NOMO-1 treated with dmso at 0.1 percent for 144 hours (cell line): Measurements from ENCODE around the gene CNPY3.
"Not testable (repeated sequence)": the region's sequence is repeated elsewhere in the genome, so short reads cannot be mapped to it uniquely, and the experiment has no call there.

Experiments used
- DNase-seq: peaks from one replicate; lab custom pipeline; 2025; ENCODE audit not compliant: unreplicated experiment; lab: John Stamatoyannopoulos, UW

CNPY3 gene

DNA sequence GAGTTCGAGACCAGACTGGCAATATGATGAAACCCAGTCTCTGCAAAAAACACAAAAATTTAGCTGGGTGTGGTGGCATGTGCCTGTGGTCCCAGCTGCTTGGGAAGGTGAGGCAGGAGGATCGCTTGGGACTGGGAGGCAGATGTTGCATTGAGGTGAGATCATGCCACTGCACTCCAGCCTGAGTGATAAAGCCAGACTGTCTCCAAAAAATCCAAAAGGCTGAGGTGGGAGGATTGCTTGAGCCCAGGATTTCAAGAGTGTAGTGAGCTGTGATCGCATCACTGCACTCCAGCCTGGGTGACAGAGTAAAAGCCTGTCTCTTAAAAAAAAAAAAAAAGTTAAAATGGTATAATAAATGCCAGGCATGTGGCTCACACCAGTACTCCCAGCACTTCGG, 14.7 kb upstream of the CNPY3 start:
- DNase-seq, result no peak

DNA sequence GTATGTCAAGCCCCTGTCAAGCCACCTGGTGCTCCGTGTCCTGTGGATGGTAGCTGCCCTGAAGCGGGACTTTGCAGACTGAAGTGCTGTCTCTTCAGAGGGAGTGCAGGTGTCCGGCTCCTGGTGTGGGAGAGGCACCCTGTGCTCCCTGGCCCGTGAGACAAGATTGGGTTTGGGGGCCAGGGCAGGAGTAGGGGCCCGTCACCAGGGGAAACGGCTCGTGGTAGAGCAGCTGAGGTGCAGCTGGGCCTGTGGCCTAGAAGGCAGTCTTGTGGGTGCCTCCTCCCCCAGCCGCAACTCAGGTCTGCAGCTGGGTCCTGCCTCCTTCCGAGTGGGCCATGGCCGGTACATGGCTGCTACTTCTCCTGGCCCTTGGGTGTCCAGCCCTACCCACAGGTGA, 13.5 kb upstream of the CNPY3 start, which contains the start of gene PTCRA:
PTCRA (plus strand) TSS at position 322 of the 400 bp plus-strand sequence; CDS start at position 339, 17 bp downstream.
- no peak for DNase-seq

DNA sequence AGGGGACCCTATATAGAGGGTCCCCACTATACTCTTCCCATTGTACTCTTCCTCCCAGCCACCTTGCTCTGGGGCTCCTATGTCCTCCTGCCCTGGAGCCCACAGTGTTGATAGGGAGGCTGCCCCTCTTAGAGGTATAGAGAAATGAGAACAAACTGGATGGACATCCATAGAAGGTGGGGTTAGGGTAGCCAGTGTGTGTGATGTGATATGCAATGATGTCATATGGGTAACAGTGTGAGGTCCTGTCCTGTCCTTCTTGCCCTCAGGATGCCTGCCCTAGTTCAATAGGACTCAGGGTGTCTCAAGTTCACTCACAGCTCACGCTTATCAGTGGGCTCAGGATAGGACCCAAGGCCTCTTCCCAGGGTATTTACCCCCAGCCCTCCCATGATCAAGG, 13.0 kb upstream of the CNPY3 start:
- no peak for DNase-seq

DNA sequence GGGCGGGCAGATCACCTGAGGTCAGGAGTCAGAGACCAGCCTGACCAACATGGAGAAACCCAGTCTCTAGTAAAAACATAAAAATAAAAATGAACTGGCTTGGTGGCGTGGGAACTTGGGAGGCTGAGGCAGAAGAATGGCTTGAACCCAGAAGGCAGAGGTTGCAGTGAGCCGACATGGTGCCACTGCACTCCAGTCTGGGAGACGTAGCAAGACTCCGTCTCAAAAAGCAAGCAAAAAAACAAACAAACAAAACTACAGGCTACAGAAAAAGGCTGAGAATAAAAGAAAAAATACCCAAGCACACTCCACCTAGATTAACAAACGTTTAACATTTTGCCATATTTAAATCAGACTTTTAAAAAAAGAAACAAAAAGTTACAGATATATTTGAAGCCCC, 7.5 kb upstream of the CNPY3 start:
- no peak for DNase-seq

DNA sequence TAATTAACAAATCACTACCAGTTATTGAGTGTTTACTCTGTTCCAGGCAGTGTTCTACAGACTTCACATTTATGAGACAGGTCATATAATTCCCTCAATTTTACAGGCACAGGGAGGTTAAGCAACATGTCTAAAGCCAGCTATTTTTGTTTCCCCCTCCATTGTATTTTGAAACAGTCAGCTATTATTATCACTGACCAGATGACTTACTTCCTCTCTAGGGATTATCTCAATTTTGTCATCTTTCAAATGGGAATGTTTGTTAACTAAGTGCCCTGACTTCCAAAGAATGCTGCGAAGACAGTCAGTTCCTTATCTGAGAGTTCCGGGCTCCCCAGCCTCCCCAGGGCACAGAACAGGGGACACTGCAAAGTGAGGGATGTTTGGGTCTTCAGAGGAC, 5.6 kb upstream of the CNPY3 start:
- peak; percentile 51 for DNase-seq

DNA sequence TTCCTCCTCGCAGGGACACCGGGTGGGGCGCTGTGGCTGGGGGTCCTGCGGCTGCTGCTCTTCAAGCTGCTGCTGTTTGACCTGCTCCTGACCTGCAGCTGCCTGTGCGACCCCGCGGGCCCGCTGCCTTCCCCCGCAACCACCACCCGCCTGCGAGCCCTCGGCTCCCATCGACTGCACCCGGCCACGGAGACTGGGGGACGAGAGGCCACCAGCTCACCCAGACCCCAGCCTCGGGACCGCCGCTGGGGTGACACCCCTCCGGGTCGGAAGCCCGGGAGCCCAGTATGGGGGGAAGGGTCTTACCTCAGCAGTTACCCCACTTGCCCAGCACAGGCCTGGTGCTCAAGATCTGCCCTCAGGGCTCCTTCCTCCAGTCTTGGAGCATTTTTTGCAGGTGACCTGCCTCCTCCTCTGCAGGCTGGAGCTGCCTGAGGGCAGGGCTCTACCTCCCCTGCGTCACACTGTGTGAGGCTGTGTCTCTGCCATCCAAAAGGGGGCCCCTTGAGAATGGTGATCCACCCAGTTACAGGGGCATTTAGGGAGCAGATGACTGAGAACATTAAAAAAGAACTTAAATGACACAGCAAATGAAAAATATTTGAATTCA, 3.9 kb upstream of the CNPY3 start:
- no peak for DNase-seq

DNA sequence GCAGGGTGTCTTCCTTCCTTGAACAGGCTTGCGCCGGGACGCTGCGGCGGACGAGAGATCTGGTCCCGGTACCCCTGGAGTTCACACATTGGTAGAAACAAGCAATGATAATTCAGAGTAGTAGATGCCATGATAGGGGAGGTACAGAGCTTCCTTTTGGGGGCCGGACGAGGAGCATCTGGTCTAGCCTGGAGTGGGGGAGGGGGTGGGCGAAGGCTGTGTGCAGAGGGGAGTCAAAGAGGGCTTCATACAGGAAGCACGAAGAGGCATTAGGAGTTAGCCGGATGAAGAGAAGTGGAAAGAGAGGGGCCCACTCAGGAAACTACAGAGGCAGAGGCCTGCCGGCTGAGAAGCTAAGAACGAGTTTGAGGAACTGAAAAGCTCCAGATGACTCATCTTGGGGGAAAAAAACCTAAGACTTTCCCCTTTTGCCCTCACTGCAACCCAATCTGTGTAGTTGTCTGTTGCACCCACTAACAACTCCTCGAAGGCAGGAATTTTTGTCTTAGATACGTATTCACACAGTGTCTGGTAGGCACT, 611 bp downstream of the CNPY3 start:
- peak; percentile 95 for DNase-seq

DNA sequence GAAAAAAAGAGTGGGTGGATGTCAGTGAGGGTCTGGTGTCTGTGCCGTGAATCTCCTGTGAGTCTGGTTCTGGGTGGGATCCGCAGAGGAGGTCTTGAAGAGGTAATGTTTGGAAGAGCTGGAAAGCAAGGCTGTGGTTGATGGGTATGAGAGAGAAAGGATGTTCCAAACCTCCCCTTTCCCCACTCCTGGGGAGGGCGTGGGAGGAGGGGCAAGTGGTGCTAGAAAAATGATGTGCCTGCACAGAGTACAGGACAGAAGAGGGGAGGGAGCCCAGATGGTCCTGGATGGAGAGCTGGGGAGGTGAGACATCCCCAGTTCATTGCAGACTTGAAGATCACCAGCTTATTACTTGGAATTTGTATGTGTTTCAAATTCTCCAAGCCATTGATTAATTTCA, 3.1 kb downstream of the CNPY3 start:
- no peak for DNase-seq

DNA sequence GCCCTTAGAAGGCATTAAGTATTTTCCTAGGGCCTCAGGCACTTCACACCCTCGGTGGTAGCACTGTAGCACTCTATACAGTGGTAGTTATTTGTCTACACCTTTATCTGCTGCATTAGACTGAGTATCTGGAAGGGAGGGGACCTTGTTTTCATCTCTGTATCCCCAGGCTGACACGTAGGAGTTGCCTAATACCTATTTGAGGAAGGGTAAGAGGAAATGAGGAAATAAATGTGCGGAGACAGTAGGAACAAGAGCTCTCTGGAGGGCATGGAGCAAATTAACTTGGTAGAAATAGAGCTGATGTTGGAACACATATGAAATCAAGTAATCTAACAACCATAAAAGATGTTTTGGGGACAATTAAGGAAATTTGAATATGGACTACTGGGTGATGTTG, 3.9 kb downstream of the CNPY3 start:
- DNase-seq, result peak; percentile 86

DNA sequence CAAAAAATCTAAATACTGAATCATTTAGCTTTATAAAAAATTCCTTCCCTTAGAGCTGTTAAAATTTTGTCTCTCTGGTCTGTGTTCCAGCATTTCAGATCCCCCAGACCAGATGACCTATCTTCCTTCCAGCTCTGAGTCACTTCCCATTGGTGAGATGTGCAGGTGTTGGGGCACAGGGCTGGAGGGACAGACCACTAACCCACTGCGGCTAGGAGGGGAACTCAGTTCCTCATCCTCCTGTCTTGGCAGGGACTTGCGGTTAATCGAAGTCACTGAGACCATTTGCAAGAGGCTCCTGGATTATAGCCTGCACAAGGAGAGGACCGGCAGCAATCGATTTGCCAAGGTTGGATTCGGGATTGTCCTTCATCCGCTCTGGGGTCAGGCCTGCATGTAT, 6.0 kb downstream of the CNPY3 start:
- DNase-seq, result peak; percentile 10

DNA sequence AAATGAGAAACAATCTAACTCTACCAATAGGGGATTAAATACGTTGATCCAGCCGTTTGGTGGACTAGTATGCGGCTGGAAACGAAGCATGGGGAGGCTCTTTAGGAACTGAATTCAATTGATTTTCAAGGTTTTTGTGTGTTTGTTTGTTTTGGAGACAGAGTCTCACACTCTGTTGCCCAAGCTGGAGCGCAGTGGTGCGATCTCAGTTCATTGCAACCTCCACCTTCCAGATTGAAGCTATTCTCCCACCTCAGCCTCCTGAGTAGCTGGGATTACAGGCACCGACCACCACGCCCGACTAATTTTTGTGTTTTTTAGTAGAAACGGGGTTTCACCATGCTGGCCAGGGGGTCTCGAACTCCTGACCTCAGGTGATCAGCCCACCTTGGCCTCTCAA, 7.1 kb downstream of the CNPY3 start:
- DNase-seq, result no peak

DNA sequence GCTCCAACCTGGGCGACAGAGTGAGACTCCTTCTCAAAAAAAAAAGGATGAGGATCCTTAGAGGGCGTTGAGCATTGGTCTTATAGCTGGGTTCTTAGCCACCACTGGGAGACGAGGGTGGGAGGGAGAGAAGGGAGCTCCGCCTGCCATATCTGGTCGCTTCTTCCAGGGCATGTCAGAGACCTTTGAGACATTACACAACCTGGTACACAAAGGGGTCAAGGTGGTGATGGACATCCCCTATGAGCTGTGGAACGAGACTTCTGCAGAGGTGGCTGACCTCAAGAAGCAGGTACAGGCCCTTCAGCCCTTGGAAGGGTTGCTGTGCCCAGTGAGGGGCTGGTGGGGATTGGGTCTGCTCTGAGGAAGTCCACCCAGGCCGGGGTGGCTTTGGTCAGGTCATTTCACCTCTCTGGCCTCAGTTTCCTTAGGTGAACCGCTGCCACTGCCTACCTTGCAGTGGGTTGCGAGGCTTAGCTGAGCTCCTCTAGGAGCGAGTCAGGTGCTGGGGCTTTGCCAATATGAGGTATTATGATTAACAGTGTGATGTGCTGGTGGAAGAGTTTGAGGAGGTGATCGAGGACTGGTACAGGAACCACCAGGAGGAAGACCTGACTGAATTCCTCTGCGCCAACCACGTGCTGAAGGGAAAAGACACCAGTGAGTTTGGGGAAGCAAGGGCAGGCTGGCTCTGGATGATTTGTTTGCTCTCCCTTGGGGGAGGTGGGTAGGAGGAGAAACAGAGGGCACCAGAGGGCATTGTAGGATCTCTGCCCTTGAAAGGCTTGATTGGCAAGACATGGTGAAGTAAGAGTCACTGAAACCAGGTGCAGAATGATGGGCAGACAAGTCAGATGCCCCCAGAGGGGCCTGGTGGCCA, 8.5 kb downstream of the CNPY3 start:
- DNase-seq, result no peak

DNA sequence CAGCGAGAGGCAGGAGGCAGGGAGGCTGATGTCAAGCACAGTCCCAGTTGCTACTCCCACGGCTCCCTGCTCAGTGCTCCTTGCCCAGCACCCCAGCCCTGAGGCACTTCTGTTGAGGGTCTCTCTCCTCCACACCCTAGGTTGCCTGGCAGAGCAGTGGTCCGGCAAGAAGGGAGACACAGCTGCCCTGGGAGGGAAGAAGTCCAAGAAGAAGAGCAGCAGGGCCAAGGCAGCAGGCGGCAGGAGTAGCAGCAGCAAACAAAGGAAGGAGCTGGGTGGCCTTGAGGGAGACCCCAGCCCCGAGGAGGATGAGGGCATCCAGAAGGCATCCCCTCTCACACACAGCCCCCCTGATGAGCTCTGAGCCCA, 9.1 kb downstream of the CNPY3 start:
- no peak for DNase-seq

DNA sequence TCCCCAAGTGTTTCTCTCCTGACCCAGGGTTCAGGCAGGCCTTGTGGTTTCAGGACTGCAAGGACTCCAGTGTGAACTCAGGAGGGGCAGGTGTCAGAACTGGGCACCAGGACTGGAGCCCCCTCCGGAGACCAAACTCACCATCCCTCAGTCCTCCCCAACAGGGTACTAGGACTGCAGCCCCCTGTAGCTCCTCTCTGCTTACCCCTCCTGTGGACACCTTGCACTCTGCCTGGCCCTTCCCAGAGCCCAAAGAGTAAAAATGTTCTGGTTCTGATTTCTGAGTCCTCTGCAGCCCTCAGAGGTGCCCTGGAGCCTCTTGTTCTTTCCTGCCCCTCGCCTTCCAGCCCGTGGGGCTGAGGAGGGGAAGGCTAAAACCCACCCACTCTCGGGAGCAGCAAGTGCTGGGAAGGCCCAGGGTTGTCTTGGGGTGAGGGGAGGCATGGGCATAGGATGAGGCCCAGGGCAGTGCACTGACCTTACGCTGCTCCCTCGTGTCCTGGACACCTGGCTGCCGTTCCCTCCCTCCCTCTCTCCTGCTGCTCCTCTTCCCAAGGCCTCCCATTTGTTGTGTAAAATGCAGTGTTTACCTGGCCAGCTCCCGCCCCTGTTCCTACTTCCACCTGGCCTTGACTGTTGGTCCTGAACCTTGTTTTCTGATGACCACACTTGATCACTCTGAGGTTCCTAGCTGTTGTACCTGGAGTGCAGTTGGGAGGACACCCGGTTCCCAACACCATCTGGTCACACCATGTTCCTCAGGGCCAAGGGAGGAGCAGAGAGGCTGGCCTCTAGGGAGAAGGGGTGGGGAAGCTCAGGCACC, 9.9 kb downstream of the CNPY3 start:
- DNase-seq, result no peak

DNA sequence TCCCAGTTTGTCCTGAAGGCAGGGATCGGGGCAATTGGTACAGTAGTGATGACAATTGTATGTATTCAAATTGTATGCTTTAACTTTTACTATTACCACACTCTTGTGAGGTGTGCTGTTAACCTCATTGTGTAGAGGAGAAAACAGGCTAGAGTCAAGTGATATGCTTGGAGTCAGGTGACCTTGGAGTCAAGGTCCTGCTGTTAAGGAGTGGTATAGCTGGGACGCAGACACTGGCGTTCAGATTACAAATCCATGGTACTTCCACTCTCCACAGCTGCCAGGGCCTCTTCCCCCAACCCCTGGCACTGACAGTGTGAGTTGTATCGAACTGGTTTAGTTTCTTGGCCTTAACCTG, 10.5 kb downstream of the CNPY3 start:
- no peak for DNase-seq

DNA sequence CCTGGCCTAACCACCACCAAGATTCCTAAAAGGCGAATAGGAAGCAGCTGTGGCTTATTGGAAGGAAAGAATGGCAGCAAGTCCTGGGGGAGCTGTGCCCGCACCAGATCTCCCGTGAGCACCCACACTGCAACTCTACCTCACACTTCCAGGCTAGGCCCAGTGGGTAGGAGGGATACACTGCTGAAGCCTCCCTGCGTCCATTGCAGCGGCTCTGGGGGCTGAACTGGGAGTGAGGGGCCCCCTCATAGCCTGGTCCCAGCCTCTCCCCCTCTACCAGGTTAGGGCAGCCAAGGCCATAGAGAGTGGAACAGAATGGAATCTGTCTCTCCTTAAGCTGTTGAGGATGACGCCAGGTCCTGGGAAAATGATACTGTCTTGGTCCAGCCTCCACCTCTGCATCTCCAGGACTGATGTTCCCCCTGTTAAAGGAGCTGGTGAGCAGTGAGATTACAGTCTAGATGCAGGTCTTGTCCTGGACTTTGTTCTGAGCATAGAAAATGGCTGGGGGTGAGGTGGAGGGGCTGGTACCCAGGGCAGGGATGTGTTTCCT, 11.3 kb downstream of the CNPY3 start:
- no peak for DNase-seq

DNA sequence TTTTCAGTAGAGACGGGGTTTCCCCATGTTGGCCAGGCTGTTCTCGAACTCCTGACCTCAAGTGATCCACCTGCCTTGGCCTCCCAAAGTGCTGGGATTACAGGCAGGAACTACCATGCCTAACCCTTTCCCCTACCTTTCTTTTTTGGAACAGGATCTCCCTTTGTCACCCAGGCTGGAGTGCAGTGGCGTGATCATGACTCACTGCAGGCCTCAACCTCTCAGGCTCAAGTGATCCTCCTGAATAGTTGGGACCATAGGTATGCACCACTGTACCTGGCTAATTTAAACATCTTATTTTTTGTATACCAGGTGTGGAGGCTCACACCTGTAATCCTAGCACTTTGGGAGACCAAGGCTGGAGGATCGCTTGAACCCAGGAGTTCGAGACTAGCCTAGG, 12.1 kb downstream of the CNPY3 start:
- not testable (repeated sequence) for DNase-seq

DNA sequence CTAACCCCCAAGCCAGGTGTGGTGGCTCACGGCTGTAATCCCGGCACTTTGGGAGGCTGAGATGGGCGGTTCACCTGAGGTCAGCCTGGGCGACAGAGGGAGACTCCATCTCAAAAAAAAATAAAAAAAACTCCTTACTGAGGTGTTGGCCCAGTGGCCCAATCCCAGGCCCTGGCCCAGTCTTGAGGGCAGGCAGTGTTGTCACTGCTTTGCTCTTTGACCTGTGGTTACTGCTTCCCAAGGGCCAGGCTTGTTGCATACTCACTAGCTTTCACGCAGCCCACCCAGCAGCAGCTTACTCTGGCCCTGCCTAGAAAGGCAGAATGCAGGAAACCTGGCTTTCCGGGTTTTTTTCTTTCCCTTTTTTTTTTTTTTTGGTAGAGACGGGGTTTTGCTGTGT, 13.2 kb downstream of the CNPY3 start:
- DNase-seq, result no peak

DNA sequence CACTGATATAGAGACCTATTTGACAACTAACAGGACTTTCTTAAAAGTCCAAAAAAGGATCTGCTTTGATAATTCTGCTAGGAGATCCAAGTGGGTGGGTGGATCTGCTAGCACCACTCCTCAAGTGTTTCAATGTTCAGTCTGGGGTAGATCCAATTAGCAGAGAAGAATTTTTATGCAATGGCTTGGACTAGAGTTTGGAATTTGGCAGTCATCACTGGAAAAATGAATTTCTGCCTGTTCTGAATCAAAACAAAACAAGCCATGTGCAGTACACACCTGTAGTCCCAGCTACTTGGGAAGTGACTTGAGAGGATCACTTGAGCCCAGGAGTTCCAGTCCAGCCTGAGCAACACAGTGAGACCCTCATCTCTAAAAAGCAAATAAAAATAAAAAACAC, 18.7 kb downstream of the CNPY3 start:
- no peak for DNase-seq

DNA sequence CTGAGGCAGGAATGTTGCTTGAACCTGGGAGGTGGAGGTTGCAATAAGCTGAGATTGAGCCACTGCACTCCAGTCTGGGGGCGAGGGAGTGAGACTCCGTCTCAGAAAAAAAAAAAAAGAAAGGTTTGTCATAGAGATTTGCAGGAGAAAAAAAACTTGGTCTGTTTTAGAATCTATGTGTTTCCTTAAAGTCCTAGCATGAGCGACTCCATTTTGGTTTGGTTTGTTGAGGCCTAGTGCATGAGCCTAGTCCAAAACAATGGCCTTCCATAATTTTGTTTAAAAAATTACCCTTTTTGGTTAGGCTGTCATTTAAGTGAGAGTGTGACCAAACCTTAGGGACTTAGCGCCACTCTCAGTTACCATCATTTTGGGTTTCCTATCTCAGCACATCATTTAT, 23.1 kb downstream of the CNPY3 start:
- no peak for DNase-seq

DNA sequence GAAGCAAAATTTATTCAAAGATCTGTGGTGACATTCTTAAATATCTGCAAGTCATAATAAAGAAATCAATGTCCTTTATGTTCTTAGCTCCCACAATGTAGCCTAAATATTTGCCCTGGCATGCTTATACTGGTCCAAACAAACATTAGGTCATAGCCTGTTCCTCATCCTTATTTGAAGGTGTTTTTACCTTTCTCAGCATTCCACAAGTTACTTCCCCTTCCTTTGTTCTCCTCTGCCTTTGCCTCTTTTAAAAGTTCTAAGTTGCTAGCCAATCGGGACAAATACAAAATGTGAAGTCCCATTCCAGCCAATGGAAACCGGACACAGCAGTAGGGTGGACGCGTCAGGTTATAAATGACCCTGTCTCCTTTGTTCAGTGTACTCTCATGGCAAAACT, 25.1 kb downstream of the CNPY3 start:
- not testable (repeated sequence) for DNase-seq
